ENCODE measurements around the gene RNU6-1.
A peak's percentile ranks its signal among the peaks of the same experiment; 100 is the strongest.

Gene RNU6-1

DNA sequence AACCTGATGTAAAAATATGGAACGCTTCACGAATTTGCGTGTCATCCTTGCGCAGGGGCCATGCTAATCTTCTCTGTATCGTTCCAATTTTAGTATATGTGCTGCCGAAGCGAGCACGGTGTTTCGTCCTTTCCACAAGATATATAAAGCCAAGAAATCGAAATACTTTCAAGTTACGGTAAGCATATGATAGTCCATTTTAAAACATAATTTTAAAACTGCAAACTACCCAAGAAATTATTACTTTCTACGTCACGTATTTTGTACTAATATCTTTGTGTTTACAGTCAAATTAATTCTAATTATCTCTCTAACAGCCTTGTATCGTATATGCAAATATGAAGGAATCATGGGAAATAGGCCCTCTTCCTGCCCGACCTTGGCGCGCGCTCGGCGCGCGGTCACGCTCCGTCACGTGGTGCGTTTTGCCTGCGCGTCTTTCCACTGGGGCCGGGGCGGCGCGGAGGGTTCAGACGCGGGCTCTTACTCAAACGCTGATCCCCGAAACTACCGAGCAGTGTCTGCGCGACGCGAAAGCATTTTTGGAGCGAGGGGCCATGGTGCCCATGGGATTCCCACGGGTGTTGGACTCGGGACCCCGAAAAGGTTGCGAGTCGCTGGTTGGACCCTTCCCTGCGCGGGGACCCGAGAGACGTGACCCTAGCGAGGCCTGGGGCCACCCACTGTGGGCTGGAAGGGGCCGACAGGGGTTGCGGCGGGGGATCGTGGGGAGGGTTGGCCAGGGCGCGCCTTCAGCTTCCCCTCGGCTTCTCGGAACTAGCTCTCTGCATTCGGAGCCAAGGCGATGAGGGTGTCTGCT is at the start of gene RNU6-1:
Gene RNU6-1, minus strand, starts transcription at position 117 of the 820 bp plus-strand sequence.
- peak; percentile 96 for DNase-seq

DNA sequence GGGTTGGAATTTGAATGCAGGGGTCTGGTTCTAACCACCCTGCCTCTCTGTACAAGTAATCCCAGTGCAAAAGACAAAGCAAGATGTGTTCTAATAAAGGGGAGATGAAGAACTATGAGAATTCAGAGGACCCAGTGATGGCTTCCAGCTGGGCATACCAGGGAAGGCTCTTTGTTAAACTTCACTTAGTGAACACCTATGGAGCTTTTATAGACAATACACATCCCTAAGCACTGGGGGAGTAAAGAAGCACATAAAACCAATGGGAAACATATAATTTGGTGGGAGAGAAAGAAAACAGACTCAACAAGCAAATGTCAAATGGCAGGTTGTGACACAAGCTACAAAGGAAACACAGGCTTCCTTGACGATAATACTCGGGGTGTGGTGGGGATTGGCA is 47.9 kb upstream of the RNU6-1 start:
- no peak for DNase-seq

DNA sequence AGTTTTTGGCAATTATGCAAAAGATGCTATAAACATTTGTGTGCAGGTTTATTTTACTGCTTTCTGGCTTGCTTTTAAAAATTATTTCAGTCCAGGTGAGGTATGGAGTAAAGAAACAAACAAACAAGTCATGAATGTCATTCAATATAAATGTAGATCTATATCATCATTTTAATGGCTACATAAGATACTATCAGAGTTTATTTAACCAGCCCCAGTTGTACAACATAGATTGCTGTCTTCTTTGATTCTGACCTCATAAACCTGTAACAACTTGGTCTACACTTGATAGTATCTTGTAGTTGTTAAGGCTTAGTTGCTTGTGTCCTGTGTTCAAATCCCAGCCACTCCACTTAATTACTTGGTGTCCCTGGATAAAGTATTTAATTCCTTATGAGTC is 46.0 kb upstream of the RNU6-1 start:
- DNase-seq = no peak

DNA sequence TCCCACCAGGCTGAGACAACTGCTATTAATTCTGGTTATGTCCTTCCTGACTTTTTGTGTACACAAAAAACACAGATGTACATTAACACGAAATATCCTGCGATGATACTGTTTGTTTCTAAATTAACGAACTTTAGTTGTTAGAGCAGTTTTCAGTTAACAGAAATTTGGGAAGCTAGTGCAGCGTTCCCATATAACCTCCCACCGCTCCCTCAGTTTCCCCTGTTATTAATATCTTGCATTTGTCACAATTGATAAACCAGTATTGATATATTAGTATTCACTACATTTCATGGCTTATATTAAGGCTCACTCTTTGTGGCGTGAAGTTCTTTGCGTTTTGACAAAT is 45.3 kb upstream of the RNU6-1 start:
- no peak for DNase-seq

DNA sequence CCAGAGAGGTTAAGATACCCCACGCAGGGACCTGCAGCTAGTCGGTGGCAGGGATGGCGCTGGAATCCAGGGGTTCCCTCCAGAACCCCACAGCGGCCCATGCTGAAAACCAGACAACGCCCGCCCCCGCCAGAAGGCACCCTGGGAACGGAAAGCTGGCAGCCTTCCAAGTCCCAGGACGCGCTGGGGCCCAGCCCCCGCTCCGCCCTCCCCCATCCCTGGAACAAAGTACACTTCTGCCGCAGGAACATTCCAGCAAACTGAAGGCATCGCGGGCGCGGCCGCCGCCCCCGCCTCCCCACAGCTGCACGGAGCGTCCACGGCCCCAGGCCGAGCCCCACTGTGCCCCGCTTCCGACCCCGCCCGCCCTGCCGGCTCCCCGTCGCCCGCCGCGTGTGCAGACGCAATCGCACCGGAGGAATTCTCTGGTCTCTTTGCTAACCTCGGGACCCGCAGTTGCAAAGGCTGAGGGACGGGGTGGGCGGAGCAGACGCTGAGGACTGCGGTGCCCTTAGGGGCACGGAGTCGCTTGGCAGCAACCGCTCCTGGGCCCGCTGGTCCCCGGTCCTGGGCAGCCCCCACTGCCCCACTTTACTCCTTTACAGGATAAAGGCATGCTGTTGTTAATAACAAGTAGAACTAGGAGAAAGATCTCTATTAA is 44.8 kb upstream of the RNU6-1 start:
- DNase-seq = peak; percentile 14 to 17

DNA sequence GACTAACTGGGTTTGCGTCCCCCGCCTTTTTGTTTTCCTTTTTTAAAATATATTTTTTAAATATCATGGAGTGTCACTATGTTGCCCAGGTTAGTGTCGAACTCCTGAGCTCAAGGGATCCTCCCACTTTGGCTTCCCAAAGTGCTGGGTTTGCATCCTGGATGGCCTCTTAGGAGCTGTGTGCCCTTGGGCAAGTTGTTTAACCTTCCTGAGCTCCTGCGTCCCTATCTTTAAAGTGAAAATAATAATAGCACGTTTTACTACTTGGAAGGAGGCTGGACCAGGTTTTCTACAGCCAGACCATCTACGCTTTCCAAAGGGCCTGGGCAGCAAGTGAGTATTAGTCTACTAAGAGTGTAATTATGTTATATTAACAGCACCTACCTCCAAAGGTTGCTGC is 44.2 kb upstream of the RNU6-1 start:
- DNase-seq = no peak

DNA sequence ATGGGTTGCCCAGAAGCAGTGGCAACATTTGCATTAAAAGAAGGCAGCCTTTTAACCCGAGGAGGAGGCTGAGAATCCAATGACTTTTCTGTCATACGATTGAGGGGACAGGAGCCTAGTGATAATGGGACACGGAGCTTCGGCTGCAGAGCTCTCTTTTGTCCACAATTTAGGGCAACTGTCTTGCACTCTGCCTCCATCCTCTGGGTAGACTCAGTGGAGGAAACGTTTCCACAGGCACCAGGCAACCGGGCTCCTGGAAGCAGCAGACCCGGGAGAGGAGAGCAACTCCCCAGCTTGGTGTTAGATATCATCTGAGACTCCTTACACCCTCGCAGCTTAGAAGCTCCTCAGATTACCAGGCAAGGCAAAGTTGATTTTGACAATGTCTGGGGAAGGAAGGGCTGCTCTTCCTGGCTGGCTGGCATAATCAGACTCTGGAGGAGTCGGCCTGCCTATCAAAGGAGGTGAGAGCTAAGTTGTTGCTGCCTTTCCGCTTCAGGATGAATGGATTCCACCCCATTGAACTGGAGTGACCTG is 43.5 kb upstream of the RNU6-1 start:
- DNase-seq = no peak

DNA sequence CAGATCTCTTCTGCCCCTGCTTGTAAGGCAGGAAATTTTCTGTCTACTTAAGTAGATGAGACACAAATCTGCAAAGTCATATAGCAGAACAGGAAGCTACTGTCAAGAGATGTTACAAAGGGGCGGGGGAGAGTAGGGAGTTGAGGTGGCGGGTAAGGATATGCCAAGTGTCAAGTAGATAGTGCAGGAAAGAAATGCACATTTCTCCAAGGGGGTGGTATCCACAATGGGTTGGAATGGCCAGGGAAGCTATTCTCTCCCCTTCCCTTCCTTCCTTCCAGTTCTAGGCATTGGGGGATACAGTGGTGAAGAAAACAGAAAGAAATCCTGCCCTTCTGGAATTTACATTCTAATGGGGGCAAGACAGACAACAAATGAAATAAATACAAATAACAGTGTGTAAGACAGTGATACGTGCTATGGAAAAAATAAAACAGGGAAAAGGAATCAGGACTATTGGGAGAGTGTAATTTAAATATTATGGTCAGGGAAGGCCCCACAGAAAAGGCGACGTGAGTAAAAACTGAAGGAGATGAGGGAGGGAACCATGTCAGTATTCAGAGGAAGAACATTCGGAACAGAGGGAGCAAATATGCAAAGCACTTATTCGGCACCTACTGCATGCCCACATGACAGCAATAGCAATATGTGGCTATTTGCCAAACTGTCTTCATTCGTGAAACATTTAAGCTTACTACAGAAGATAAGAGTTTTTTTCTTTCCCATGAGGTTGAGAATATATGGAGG is 42.8 kb upstream of the RNU6-1 start:
- DNase-seq = peak in 1 of 2 donors; percentile 2

DNA sequence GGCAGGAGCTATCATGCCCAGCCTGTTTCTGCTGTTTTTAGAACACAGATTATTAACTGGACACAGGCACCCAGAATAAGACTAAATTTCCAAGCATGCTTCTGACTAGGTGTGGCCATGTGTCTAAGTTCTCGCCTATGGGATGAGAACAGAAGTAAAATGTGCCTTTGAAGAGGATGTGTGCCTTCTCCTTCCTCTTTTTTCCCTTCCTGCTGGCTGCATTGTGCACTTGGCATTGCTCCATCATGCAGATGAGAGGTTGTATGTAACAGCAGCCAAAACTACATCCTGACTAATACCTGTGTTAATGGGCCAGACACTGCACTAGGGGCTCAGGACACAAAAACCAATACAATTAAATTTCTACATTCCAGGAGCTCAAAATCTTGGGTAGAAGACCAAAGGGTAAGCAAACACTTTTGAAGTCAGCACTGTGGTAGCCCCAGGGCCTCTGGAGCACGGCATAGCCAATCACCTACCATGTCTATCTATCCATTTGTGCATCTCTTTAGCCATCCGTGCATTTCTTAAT is 40.9 kb upstream of the RNU6-1 start:
- DNase-seq = peak in 1 of 2 donors; percentile 32

DNA sequence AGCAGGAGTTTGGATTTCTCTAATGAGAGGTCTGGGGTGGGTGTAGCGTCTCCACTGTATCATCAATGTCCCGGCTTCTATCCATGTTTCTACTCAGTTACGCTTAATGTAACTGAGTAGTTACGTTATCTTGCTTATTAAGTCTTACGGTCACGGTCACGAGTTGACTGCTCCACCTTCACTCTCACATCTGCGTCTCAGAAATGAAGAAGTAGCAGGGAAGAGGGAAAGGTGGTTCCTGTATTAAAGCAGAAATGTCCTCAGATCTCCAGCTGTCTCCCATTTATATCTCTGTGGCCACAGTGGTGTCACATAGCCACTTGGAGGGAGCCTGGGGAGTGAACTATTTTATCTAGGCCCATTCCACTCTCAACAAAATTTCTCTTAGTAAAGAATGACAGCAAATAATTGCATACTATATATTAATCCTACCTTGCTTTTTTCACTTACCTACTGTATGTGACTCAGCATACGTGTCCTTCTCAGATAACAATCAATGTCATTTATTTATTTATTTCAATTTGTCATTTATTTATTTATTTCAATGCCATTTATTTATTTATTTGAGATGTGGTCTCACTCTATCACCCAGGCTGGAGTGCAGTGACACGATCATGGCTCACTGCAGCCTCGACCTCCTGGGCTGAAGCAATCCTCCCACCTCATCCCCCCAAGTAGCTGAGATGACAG is 39.7 kb upstream of the RNU6-1 start:
- peak in 1 of 2 donors; percentile 3 for DNase-seq

DNA sequence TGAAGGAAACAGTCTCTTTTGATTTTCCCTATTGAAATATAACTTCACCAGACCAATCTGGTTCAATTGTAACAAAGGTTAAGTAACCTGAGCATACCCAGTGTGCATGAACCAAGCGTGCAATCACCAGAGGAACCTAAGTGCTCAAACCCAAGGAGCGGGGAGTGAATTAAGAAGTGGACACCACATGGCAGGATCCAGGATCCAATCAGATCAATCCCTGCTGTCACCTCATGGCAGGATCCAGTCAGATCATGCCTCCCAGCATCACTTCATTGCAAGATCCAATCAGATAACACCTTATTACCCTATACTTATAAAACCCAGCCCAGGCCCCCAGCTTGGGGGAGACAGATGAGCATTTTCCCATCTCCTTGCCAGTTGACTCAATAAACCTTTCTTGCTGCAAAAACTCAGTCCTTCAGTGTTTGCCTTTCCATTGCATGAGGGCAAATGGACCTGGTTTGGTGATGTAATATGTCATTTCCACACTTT is 38.9 kb upstream of the RNU6-1 start:
- DNase-seq = no peak

DNA sequence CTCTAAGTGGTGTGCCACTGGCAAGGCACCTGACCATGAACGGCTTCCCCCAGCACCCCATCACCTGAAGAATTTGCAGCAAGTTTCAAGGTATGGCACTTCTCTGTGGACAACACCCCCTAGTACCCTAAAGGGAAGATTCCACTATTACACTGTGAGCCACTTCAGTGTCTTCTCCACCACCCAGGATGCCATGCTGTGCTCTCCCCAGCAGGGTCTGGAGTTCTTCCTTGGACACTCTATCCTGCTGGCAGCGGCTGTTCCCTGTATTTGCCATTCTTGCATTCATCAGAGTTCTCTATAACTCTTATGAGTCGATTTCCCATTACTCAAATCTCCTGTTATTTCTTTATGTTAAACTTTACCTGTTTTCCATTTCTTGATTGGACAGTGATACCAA is 33.9 kb upstream of the RNU6-1 start:
- DNase-seq = no peak

DNA sequence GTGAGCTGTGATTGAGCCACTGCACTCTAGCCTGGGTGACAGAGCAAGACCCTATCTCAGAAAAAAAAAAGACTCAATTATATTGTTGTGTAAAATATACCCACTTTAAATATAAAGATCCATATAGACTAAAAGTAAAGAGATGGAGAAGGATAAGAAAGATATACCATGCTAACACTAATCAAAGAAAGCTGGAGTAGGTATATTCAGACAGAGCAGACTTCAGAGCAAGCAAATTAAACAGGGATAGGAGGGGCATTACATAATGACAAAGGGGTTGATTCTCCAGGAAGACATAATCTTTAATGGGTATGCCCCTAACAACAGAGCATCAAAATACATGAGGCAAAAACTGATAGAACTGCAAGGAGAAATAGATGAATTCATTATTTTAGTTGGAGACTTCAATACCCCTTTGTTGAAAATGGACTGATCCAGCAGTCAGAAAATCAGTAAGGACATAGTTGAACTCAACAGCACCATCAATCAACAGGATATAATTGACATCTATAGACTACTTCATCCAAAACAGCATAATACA is 31.1 kb upstream of the RNU6-1 start:
- DNase-seq = no peak

DNA sequence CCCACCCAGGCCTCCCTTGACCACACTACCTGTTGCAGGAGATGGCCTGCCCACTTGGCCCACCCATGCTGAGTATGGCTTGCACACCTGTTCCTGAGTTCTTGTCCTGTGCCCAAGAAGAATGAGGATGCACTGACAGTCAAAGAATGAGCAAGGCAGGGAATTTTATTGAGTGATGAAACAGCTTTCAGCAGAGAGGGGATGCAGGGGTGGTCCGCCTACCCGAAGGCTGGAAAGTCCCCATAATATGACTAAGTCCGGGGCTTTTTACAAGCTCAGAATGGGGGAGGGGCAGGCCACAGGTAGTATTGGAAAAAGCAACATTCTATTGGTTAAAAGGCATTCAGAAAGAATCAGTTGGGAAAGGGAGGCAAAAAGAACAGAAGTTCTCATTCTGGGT is 29.9 kb upstream of the RNU6-1 start:
- DNase-seq = no peak

DNA sequence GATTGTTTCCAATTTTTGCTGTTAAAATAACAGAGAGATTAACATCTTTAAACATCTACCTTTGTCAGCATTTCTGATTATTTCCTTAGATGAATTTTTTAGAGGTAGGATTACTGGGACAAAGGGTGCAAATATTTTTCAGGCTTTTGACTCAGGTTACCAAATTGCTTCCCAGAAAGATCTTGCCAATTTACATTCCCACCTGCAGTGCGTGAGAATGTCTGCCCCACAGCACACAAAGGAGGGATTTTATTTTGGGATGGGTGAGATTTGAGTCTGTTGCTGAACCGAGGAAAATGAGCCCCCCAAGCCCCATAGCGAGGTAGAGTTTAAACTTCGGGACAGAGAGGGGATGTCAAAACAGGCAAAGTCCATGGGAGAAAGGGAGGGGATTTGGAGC is 25.9 kb upstream of the RNU6-1 start:
- no peak for DNase-seq

DNA sequence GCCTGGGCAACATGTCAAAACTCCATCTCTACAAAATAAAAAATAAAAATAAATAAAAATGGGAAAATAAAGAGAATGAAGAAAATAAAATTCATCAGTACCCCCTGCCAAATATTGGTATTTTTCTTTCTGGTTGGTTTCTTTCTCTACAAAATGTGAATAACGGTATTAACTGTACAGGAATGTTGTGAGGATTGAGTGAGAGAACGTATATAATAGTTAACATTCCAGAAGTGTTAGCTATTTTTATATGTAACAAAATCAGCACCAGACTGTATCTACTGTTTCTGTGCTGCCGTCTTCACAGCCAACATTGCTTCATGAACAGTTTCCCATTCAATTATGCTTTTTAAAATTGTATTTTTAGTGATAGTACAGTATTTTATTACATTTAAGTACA is 25.5 kb upstream of the RNU6-1 start:
- DNase-seq = no peak

DNA sequence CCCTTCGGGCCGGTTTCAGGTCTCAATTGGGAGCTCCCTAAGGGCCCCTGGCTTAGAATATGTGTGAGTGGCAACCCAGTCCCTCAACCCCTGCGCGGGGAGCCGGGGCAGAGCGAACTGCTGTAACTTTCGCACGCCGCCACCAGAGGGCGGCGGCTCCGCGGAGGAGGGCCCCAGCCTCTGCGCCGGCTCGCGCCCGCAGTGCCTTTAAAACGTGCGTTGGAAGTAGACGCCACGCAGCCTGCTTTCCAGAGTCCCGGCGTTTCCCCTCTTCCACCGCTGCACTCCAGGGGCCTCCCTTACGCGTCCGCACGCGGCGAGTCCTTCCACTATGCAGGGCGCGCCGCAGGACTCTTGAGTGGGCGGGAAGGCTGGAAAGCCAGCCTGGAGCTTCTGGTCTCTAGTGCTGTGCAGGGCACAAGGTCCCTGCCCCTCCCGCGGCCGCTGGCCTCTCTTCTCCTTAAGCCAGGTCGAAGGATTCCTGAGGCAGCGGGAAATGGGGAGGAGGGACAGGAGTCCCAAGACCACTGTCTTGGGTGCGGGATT is 23.7 kb upstream of the RNU6-1 start:
- peak; percentile 62 to 71 for DNase-seq

DNA sequence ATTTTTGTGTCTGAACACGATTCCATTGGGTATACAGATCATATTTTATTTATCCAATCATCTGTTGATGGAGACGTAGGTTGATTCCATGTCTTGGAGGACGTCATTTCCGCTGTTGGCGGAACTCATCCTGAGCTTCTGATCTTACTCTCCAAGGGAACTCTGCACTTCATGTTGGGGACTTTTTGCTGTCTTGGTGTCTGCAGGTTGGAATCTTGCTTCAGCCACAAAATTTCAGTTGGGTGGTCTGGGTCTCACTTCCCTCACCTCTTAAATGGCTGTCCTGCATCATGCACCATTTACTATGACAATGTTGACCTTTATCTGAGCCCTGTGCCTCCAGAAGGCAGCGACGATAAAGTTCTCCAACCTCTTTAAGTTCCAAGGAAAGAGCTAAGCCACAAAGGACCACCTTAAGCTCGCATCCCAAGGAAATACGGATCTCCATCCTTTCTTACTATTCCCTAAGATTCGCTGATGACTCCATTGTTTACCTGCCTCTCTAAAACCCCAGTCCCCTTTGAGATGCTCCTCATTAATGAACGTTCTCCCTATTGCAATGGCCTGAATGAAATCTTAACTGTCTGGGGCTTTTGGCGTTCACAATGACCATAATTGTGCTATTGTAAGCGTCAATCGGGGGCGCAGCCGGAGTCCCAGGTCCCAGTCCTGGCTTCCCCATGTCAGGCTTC is 23.1 kb upstream of the RNU6-1 start:
- no peak for DNase-seq

DNA sequence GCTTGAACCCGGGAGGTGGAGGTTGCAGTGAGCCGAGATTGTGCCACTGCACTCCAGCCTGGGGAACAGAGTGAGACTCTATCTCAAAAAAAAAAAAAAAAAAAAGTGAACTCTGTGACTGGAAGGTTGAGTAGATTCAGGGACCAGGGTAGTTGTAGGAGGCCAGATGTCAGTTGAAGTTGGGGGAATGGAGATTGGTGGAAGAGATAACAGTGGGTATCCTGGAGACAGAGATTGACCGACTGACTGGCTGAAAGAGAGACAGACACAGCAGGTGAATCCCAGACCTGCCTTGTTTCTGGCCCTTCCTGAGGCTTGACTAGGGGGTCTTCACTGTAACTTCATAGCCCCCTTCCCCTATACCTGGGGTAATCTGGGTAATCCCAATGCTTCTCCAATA is 22.1 kb upstream of the RNU6-1 start:
- no peak for DNase-seq

DNA sequence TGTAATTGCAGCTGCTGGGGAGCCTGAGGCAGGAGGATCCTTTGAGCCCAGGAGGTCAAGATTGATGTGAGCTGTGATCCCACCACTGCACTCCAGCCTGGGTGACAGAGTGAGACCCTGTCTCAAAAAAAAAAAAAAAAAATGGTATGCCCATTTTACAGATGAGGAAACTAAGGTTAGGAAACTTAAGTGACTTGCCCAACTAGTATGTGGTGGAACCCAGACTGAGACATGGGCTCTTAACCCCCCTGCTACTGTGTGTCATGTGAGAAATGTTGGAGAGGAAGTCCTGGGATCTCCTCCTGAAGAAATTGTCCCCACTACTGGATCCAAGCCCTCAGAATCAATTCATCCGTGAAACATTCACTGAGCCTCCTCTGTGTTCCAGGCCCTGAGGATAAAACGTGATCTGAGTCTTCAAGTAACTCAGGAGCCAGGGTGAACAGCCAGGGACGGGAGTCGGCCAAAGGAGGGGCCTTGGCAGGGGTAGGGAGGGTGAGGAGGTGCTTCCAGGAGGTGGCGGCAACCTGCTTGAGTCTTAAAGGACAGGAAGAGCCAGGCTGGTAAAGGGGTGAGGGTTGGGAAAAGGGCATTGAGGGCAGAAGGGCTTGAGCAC is 19.6 kb upstream of the RNU6-1 start:
- DNase-seq = no peak

DNA sequence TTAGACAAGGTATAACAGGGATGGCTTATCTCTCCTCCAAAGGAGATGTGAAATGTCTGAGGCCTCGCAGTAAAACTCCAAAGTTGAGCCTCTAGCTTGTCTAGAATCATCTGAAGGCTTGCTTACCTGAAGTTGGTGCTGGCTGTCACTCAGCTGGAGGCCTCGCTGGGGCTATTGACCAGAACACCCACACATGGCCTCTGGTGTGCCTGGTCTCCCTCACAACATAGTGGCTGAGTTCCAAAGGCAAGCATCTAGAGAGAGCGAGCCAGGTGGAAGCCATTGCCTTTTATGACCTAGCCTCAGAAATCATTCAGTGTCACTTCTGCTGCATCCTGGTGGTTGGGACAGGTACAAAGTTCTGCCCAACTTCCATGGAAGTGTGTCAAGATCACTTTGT is 17.4 kb upstream of the RNU6-1 start:
- no peak for DNase-seq

Data from CD4-positive, alpha-beta T cell treated with Interleukin-1 beta for 1 hour (primary cell).